BE2C (cell line): ENCODE results near the gene SNX14.

Experiments
- DNase-seq: peaks from one replicate; pipeline ENCODE4 v3.0.0-alpha.2; 2020
- H3K27me3 ChIP-seq: fragments of 250-450 bp; sonication (Bioruptor Pico); 2 replicates; pipeline ENCODE4 v1.5.1; 2020; ENCODE audit warnings: mild to moderate bottlenecking
- H3K36me3 ChIP-seq: fragments of 250-450 bp; sonication (Bioruptor Pico); 2 replicates; pipeline ENCODE4 v1.5.1; 2020; ENCODE audit warnings: mild to moderate bottlenecking
- H3K4me1 ChIP-seq: fragments of 250-450 bp; sonication (Bioruptor Pico); 2 replicates; pipeline ENCODE4 v1.5.1; 2020
- H3K4me3 ChIP-seq: 2 replicates; pipeline ENCODE4 v1.5.1; 2011; ENCODE audit warnings: low read depth, low read length
- H3K9me3 ChIP-seq: fragments of 250-450 bp; sonication (Bioruptor Pico); 2 replicates; pipeline ENCODE4 v1.5.1; 2020
- TF ChIP-seq, protein P1 (sequence below): IDR thresholded peaks from 2 replicates; pipeline ENCODE4 v1.5.1; 2012; ENCODE audit warnings: mild to moderate bottlenecking, low read depth, low read length

Gene SNX14

DNA sequence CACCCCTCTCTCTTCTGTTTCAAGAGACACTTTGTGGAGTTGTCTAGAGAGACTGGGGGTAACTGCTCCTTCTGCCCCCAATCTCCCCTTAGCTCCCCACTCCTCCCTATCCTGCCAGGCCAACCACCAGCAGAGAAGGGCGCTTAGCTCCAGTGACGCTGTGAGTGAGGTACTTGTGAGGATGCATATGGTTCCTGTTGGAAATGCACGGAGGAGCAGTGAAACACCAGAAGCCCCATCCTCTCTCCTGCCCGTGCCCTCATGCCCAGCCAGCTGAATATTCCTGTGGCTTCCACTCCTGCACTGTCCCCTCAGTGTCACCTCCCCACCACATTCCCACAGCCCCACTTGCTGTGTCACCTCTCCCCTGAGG, 131.9 kb downstream of the SNX14 start:
- TF ChIP-seq, protein P1, sequence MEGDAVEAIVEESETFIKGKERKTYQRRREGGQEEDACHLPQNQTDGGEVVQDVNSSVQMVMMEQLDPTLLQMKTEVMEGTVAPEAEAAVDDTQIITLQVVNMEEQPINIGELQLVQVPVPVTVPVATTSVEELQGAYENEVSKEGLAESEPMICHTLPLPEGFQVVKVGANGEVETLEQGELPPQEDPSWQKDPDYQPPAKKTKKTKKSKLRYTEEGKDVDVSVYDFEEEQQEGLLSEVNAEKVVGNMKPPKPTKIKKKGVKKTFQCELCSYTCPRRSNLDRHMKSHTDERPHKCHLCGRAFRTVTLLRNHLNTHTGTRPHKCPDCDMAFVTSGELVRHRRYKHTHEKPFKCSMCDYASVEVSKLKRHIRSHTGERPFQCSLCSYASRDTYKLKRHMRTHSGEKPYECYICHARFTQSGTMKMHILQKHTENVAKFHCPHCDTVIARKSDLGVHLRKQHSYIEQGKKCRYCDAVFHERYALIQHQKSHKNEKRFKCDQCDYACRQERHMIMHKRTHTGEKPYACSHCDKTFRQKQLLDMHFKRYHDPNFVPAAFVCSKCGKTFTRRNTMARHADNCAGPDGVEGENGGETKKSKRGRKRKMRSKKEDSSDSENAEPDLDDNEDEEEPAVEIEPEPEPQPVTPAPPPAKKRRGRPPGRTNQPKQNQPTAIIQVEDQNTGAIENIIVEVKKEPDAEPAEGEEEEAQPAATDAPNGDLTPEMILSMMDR, result no peak
- H3K27me3 ChIP-seq, result no peaks in the 10 kb centered on the region
- no peaks in the 10 kb centered on the region for H3K36me3 ChIP-seq
- H3K4me1 ChIP-seq, result peaks cover 11% of the 10 kb centered on the region
- no peak overlapping the region for H3K4me3 ChIP-seq
- DNase-seq, result no peak
- H3K9me3 ChIP-seq, result no peaks in the 10 kb centered on the region

DNA sequence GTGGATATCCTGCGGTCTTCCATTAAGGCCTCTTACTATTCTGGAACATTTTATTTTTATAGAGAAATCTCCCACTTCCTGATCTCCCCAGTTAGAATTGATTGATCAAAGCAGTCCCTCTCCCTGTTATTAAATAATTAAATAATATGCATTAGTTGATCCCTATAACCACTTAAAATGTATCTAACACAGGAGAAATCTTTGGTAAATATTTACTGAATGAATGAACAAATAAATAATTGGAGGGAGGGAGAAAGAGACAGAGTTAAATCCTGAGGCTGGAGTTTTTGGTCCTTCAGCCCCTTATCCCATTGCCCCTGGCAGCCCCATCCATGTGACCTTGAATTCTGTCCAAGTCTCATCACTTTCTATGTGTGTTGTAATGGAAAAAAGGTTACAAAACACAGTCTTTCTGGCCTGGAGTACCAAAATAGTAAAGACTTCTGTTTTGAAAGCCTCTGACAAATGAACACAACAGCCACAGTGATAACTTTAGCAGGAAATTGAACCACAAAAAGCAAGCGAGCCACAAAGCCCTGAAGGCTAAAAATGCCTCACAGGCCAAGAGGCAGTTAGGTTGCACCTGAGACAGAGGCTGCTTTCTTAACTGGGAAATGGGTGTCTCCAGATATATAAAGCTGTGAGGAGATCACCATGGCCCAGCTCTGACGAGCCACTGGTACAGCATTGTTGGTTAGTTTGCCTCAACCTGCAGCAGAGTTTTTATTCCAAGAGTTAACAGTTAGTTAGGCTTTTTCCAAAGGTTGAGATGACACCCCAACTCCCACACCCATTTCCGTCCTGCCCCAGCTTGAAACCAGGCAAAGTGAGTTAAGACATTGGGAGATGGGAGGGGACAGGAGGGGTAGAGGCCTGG, 132.5 kb downstream of the SNX14 start:
- Histone ChIP-seq H3K4me1 (peaks cover 15% of the 10 kb centered on the region), H3K9me3 (no peaks in the 10 kb centered on the region), H3K4me3 (no peak overlapping the region), H3K36me3 (no peaks in the 10 kb centered on the region), H3K27me3 (no peaks in the 10 kb centered on the region)
- TF ChIP-seq, protein P1, result no peak
- DNase-seq, result no peak

DNA sequence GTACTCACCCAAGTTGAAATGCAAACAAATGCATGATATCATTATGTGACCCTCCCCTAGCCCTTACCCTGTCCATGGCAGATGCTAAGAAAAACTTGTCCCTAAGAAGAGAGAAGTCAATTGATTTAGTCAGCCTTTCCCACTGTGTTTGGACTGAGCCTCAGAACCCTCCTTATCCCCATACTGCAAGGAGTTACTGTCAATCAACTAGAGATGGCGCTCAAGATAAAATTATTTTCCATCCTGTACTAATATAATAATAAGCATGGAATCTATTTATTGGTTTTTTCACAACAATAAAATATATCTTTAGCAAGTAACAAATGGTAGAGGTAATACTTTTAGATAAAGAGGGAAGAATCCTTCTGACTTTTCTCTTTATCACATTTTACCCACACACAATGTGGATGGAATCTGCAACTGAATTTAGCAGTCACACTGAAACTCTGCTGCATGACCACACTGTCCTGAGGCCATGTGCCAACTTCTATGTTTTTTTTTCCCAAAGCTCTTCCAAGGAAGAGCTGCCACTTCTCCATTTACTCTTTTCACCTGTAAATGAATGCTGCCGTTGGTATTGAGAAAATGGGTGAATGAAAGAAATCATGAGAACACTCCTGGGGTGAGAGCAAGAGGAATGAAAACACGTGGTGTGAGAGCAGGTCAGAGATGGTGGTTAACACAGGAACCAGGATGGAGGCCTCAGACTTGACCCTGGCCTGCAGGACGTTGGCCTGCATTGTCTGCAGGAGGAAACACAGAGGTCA, 133.3 kb downstream of the SNX14 start:
- no peaks in the 10 kb centered on the region for H3K27me3 ChIP-seq
- H3K36me3 ChIP-seq, result no peaks in the 10 kb centered on the region
- H3K9me3 ChIP-seq, result no peaks in the 10 kb centered on the region
- TF ChIP-seq, protein P1, result no peak
- H3K4me1 ChIP-seq, result peaks cover 19% of the 10 kb centered on the region
- H3K4me3 ChIP-seq, result no peak overlapping the region
- no peak for DNase-seq

DNA sequence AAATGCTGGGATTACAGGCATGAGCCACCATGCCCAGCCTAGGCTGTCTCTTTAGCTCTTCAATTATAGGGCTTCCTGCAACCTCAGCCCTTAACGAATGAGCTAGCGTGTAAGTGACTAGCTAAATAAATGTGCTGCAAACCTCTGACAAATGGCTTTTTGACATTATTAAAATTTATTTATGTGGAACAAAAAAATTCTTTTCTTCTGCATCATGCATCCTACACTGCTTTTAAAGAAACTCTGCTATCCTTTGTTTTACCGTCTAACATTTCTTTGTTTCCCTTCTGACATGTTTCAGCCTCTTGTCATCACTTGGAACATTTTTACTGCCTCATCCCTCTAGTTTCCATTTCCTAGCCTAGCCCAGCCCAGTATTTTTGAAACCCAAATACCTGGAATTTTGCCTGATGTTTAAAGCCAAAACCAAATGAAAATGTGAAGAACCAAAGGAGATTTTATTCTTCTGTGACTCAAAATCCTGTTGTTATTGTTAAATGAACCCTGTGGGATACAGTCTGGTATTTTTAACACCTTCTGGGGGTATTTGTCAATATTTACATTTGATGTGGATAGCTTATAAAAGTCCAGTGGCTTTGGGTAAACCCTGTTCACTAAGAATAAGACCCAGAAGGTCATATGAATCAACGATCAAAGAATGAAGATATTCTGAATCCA, 134.3 kb downstream of the SNX14 start:
- TF ChIP-seq, protein P1, result no peak
- no peak overlapping the region for H3K4me3 ChIP-seq
- H3K27me3 ChIP-seq, result no peaks in the 10 kb centered on the region
- H3K4me1 ChIP-seq, result peaks cover 27% of the 10 kb centered on the region
- H3K9me3 ChIP-seq, result no peaks in the 10 kb centered on the region
- H3K36me3 ChIP-seq, result no peaks in the 10 kb centered on the region
- no peak for DNase-seq

GRCh38 chr6:85458782-85459181, 134.9 kb downstream of the SNX14 start:
- peaks cover 27% of the 10 kb centered on the region for H3K4me1 ChIP-seq

More at GRCh38 chr6:85458782-85459181, 134.9 kb downstream of the SNX14 start:
- Histone ChIP-seq H3K9me3 (no peaks in the 10 kb centered on the region), H3K27me3 (no peaks in the 10 kb centered on the region), H3K4me3 (no peak overlapping the region), H3K36me3 (no peaks in the 10 kb centered on the region)
- TF ChIP-seq, protein P1, result no peak
- DNase-seq, result no peak
